Measurements from ENCODE around the gene LRRN2.

Gene LRRN2

GRCh38 chr1:204711947-204712701 is 26.6 kb upstream of the LRRN2 start:
- no peak for DNase-seq

GRCh38 chr1:204711103-204711946 is 25.8 kb upstream of the LRRN2 start:
- DNase-seq, result no peak

GRCh38 chr1:204709960-204710912 is 24.7 kb upstream of the LRRN2 start:
- no peak for DNase-seq

- no peak for DNase-seq
These were observed 23.5 kb upstream of the LRRN2 start for GRCh38 chr1:204709021-204709420.

GRCh38 chr1:204706838-204707509 is 21.4 kb upstream of the LRRN2 start:
- peak in 1 of 14 donors; percentile 71 for DNase-seq

- DNase-seq, result peak in 1 of 14 donors; percentile 76
These were observed 20.6 kb upstream of the LRRN2 start for GRCh38 chr1:204705888-204706837.

GRCh38 chr1:204705493-204705811 is 19.9 kb upstream of the LRRN2 start:
- no peak for DNase-seq

GRCh38 chr1:204704794-204705492 is 19.4 kb upstream of the LRRN2 start:
- no peak for DNase-seq

GRCh38 chr1:204703826-204704612 is 18.5 kb upstream of the LRRN2 start:
- peak in 1 of 14 donors; percentile 45 for DNase-seq

- DNase-seq, result no peak
These were observed 17.7 kb upstream of the LRRN2 start for GRCh38 chr1:204703268-204703664.

GRCh38 chr1:204702552-204703267 is 17.2 kb upstream of the LRRN2 start:
- peak in 1 of 14 donors; percentile 69 for DNase-seq

GRCh38 chr1:204701229-204701628 is 15.7 kb upstream of the LRRN2 start:
- no peak for DNase-seq

GRCh38 chr1:204697893-204698292 is 12.4 kb upstream of the LRRN2 start:
- DNase-seq, result no peak

- no peak for DNase-seq
These were observed 11.1 kb upstream of the LRRN2 start for GRCh38 chr1:204696606-204697005.

GRCh38 chr1:204695692-204696091 is 10.2 kb upstream of the LRRN2 start:
- DNase-seq, result no peak

GRCh38 chr1:204694145-204694544 is 8.6 kb upstream of the LRRN2 start:
- DNase-seq, result no peak

- DNase-seq, result no peak
These were observed 7.4 kb upstream of the LRRN2 start for GRCh38 chr1:204692841-204693356.

- no peak for DNase-seq
These were observed 6.8 kb upstream of the LRRN2 start for GRCh38 chr1:204692325-204692840.
